Measurements from ENCODE around the gene FASTKD1.
"Not testable (repeated sequence)": the region's sequence is repeated elsewhere in the genome, so short reads cannot be mapped to it uniquely, and the experiment has no call there.

FASTKD1 gene

GRCh38 chr2:169573160-169573973, at the start of gene FASTKD1:
TSS of gene FASTKD1 (minus strand) at chr2:169573865. CDS start at chr2:169572029, 1,836 bp downstream.
- peak within 1 kb of the TSS; percentile 97 for H3K4me3 ChIP-seq (ENCODE audit: low read length)
- TF ChIP-seq ZNF274 (IDR thresholded peaks at IDR 0.05; ENCODE audit: low read depth, low read length) = no peak

- no peak overlapping the region for H3K4me3 ChIP-seq (ENCODE audit: low read length)
- TF ChIP-seq ZNF274 (IDR thresholded peaks at IDR 0.05; ENCODE audit: low read depth, low read length) = no peak
Observed at GRCh38 chr2:169623235-169623634, 49.6 kb upstream of the FASTKD1 start.

- no peak overlapping the region for H3K4me3 ChIP-seq (ENCODE audit: low read length)
- no peak for TF ChIP-seq ZNF274 (IDR thresholded peaks at IDR 0.05; ENCODE audit: low read depth, low read length)
Observed at GRCh38 chr2:169620509-169620908, 46.8 kb upstream of the FASTKD1 start.

GRCh38 chr2:169619946-169620345, 46.3 kb upstream of the FASTKD1 start:
- H3K4me3 ChIP-seq (ENCODE audit: low read length) = no peak overlapping the region
- no peak for TF ChIP-seq ZNF274 (IDR thresholded peaks at IDR 0.05; ENCODE audit: low read depth, low read length)

GRCh38 chr2:169615982-169616381, 42.3 kb upstream of the FASTKD1 start:
- not testable (repeated sequence) for H3K4me3 ChIP-seq (ENCODE audit: low read length)

- no peak overlapping the region for H3K4me3 ChIP-seq (ENCODE audit: low read length)
- TF ChIP-seq ZNF274 (IDR thresholded peaks at IDR 0.05; ENCODE audit: low read depth, low read length) = no peak
Observed at GRCh38 chr2:169613876-169614275, 40.2 kb upstream of the FASTKD1 start.

- H3K4me3 ChIP-seq (ENCODE audit: low read length) = no peak overlapping the region
- no peak for TF ChIP-seq ZNF274 (IDR thresholded peaks at IDR 0.05; ENCODE audit: low read depth, low read length)
Observed at GRCh38 chr2:169609264-169609663, 35.6 kb upstream of the FASTKD1 start.

- TF ChIP-seq ZNF274 (IDR thresholded peaks at IDR 0.05; ENCODE audit: low read depth, low read length) = no peak
- H3K4me3 ChIP-seq (ENCODE audit: low read length) = no peak overlapping the region
Observed at GRCh38 chr2:169599568-169599967, 25.9 kb upstream of the FASTKD1 start.

GRCh38 chr2:169598982-169599381, 25.3 kb upstream of the FASTKD1 start:
- TF ChIP-seq ZNF274 (IDR thresholded peaks at IDR 0.05; ENCODE audit: low read depth, low read length) = no peak
- H3K4me3 ChIP-seq (ENCODE audit: low read length) = no peak overlapping the region

GRCh38 chr2:169596546-169596945, 22.9 kb upstream of the FASTKD1 start:
- H3K4me3 ChIP-seq (ENCODE audit: low read length) = not testable (repeated sequence)

- no peak overlapping the region for H3K4me3 ChIP-seq (ENCODE audit: low read length)
- TF ChIP-seq ZNF274 (IDR thresholded peaks at IDR 0.05; ENCODE audit: low read depth, low read length) = no peak
Observed at GRCh38 chr2:169590804-169591203, 17.1 kb upstream of the FASTKD1 start.

GRCh38 chr2:169585673-169586072, 12.0 kb upstream of the FASTKD1 start:
- no peak for TF ChIP-seq ZNF274 (IDR thresholded peaks at IDR 0.05; ENCODE audit: low read depth, low read length)
- peak overlapping the region; percentile 98 for H3K4me3 ChIP-seq (ENCODE audit: low read length)

- TF ChIP-seq ZNF274 (IDR thresholded peaks at IDR 0.05; ENCODE audit: low read depth, low read length) = no peak
- peak within 1 kb of the TSS; percentile 98 for H3K4me3 ChIP-seq (ENCODE audit: low read length)
Observed at GRCh38 chr2:169584005-169584877, 10.6 kb upstream of the FASTKD1 start, which contains the start of gene PPIG. TSS of gene PPIG (plus strand) at chr2:169584351. CDS start at chr2:169604042, 19,691 bp downstream.

- no peak for TF ChIP-seq ZNF274 (IDR thresholded peaks at IDR 0.05; ENCODE audit: low read depth, low read length)
Observed at GRCh38 chr2:169583518-169583917, 9.9 kb upstream of the FASTKD1 start.

GRCh38 chr2:169582552-169583266, 9.0 kb upstream of the FASTKD1 start:
- H3K4me3 ChIP-seq (ENCODE audit: low read length) = not testable (repeated sequence)

More at GRCh38 chr2:169583518-169583917, 9.9 kb upstream of the FASTKD1 start:
- H3K4me3 ChIP-seq (ENCODE audit: low read length) = no peak overlapping the region

Data from GM08714 (cell line).